ENCODE measurements around the gene RASA2. TPM values are rescaled to one million over a fixed set of nuclear protein-coding genes. Genes with fewer than 3 reads are reported as not detected.

Gene RASA2
- total and polyA plus RNA-seq, 10 donors = 9.4 to 90.6 (median 45.3) TPM

DNA sequence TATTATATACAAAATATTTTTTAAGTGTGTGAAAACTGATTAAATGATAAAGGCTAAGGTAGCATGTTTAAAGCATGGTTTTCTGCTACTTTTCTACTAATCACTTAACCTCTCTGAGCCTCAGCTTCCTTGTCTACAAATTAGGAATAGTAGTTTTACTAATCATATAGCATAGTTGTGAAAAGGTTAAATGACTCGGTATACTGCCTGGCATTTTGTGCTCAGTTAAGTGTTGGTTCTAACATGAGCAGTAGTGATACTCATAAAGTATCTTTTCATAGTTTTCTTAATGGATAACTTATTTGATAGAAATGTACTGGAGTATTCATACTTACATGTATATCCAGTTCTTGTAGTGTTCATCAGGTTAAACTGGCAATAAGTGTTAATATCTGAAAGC lies 13.6 kb downstream of the RASA2 start:
- intact Hi-C loops (cut with DNase I; ENCODE audit: low total_unique reads) = no loop called here
- Histone ChIP-seq H3K27ac (peak overlapping the region; percentile 14 to 92 (median 88)), H3K4me3 (no peak overlapping the region), H3K4me1 (peaks cover 13 to 90% (median 54%) of the 10 kb centered on the region in 6 donors), H3K9me3 (no peaks in the 10 kb centered on the region), H3K36me3 (peaks cover 0 to 21% (median 0%) of the 10 kb centered on the region in 6 donors), H3K27me3 (replicated peaks in 1 of 7) (no peaks in the 10 kb centered on the region)
- no peak for TF ChIP-seq POLR2A (IDR thresholded peaks at IDR 0.05)
- TF ChIP-seq, protein P1, sequence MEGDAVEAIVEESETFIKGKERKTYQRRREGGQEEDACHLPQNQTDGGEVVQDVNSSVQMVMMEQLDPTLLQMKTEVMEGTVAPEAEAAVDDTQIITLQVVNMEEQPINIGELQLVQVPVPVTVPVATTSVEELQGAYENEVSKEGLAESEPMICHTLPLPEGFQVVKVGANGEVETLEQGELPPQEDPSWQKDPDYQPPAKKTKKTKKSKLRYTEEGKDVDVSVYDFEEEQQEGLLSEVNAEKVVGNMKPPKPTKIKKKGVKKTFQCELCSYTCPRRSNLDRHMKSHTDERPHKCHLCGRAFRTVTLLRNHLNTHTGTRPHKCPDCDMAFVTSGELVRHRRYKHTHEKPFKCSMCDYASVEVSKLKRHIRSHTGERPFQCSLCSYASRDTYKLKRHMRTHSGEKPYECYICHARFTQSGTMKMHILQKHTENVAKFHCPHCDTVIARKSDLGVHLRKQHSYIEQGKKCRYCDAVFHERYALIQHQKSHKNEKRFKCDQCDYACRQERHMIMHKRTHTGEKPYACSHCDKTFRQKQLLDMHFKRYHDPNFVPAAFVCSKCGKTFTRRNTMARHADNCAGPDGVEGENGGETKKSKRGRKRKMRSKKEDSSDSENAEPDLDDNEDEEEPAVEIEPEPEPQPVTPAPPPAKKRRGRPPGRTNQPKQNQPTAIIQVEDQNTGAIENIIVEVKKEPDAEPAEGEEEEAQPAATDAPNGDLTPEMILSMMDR (IDR thresholded peaks at IDR 0.05 in 8 of 11, conservative IDR thresholded peaks at IDR 0.05 in 3 of 11) = no peak
- no peak for TF ChIP-seq POLR2AphosphoS5 (IDR thresholded peaks at IDR 0.05)
- 74 to 78% (median 76%) methylated on average over 1 of the region's 1 CpG for WGBS, 5 donors
- no peak for DNase-seq

GRCh38 chr3:141505166-141505565 lies 18.3 kb downstream of the RASA2 start:
- no peak for DNase-seq
- intact Hi-C loops (cut with DNase I; ENCODE audit: low total_unique reads) = no loop called here
- Histone ChIP-seq H3K27ac (no peak overlapping the region), H3K4me3 (no peak overlapping the region), H3K4me1 (peaks cover 11 to 97% (median 37%) of the 10 kb centered on the region in 6 donors), H3K9me3 (no peaks in the 10 kb centered on the region), H3K36me3 (peaks cover 0 to 16% (median 0%) of the 10 kb centered on the region in 6 donors), H3K27me3 (replicated peaks in 1 of 7) (no peaks in the 10 kb centered on the region)
- WGBS, 5 donors = 93 to 96% (median 94%) methylated on average over 3 of the region's 3 CpGs
- no peak for TF ChIP-seq POLR2A (IDR thresholded peaks at IDR 0.05)
- TF ChIP-seq POLR2AphosphoS5 (IDR thresholded peaks at IDR 0.05) = no peak
- TF ChIP-seq, protein P1 (IDR thresholded peaks at IDR 0.05 in 8 of 11, conservative IDR thresholded peaks at IDR 0.05 in 3 of 11) = no peak

- intact Hi-C loops (cut with DNase I; ENCODE audit: low total_unique reads) = no loop called here
- DNase-seq = no peak
- Histone ChIP-seq H3K27me3 (replicated peaks in 1 of 7) (no peaks in the 10 kb centered on the region), H3K36me3 (peaks cover 0 to 16% (median 0%) of the 10 kb centered on the region in 6 donors), H3K4me3 (no peak overlapping the region), H3K27ac (no peak overlapping the region), H3K9me3 (no peaks in the 10 kb centered on the region), H3K4me1 (peaks cover 6 to 97% (median 30%) of the 10 kb centered on the region in 6 donors)
- TF ChIP-seq, protein P1 (IDR thresholded peaks at IDR 0.05 in 8 of 11, conservative IDR thresholded peaks at IDR 0.05 in 3 of 11) = no peak
- TF ChIP-seq POLR2AphosphoS5 (IDR thresholded peaks at IDR 0.05) (no peak), POLR2A (IDR thresholded peaks at IDR 0.05) (no peak)
- 85 to 94% (median 87%) methylated on average over 3 of the region's 3 CpGs for WGBS, 5 donors
These were observed 19.2 kb downstream of the RASA2 start for GRCh38 chr3:141506071-141506470.

- no peak for DNase-seq
- TF ChIP-seq, protein P1 (IDR thresholded peaks at IDR 0.05 in 8 of 11, conservative IDR thresholded peaks at IDR 0.05 in 3 of 11) = no peak
- TF ChIP-seq POLR2A (IDR thresholded peaks at IDR 0.05) (no peak), POLR2AphosphoS5 (IDR thresholded peaks at IDR 0.05) (no peak)
- H3K27ac ChIP-seq = peak overlapping the region in 2 of 8 donors; percentile 17 to 31
- H3K4me3 ChIP-seq = no peak overlapping the region
- H3K9me3 ChIP-seq = no peaks in the 10 kb centered on the region
- H3K4me1 ChIP-seq = peaks cover 6 to 97% (median 29%) of the 10 kb centered on the region in 6 donors
- no peaks in the 10 kb centered on the region for H3K27me3 ChIP-seq (replicated peaks in 1 of 7)
- H3K36me3 ChIP-seq = peaks cover 0 to 22% (median under 1%) of the 10 kb centered on the region in 6 donors
- intact Hi-C loops (cut with DNase I; ENCODE audit: low total_unique reads) = no loop called here
- 74 to 90% (median 76%) methylated on average over 3 of the region's 3 CpGs for WGBS, 5 donors
These were observed 20.7 kb downstream of the RASA2 start for GRCh38 chr3:141507392-141508066.
